ENCODE results near the gene OR2D3.
"Not testable (repeated sequence)": the region's sequence is repeated elsewhere in the genome, so short reads cannot be mapped to it uniquely, and the experiment has no call there.

OR2D3 gene, protein sequence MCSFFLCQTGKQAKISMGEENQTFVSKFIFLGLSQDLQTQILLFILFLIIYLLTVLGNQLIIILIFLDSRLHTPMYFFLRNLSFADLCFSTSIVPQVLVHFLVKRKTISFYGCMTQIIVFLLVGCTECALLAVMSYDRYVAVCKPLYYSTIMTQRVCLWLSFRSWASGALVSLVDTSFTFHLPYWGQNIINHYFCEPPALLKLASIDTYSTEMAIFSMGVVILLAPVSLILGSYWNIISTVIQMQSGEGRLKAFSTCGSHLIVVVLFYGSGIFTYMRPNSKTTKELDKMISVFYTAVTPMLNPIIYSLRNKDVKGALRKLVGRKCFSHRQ

DNA sequence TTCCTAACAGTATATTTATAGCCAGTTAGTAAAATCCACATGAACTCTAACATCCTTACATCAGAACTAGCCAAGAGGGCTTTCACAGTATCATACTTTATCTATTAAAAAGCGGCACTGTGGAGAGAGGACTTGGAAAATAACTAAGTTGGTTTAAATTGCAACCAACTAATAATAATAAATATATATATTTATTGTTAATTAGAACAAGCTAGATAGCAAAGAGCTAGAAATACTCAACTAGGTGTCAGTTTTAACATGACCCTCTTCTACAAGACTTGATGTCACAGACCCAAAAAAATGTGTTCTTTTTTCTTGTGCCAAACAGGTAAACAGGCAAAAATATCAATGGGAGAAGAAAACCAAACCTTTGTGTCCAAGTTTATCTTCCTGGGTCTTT is at the start of gene OR2D3:
Gene OR2D3, plus strand, starts transcription at position 301 of the 400 bp plus-strand sequence. Its CDS starts 0 bp downstream, at position 301.
- DNase-seq (ENCODE audit: low read depth in 2 of 2): no peak

- DNase-seq (ENCODE audit: low read depth in 2 of 2): no peak
These were observed 49.5 kb upstream of the OR2D3 start for GRCh38 chr11:6871278-6871677.

DNA sequence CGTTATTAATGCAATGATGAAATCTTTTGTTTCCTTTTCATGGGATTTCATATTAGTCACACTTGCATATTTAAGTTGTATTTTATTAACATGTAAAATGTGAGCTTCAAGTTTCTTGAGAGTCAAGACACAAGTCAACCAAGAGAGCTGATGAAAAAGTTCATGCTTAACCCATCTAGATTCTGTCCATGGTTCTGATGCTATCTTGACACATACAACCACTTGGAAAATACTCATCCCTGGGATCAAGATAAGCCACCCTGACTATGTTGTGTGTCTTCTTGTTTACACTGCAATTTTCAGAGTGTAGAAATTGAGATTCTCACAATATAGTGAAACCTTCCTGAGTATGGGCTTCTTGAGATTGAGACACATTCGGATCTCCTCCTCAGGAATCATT is 45.0 kb upstream of the OR2D3 start:
- DNase-seq (ENCODE audit: low read depth in 2 of 2): no peak

- no peak for DNase-seq (ENCODE audit: low read depth in 2 of 2)
These were observed 44.5 kb upstream of the OR2D3 start, which contains the start of gene OR10A4 for GRCh38 chr11:6876325-6876724. Gene OR10A4 (plus strand): TSS chr11:6876625. CDS start chr11:6876648, 23 bp downstream.

DNA sequence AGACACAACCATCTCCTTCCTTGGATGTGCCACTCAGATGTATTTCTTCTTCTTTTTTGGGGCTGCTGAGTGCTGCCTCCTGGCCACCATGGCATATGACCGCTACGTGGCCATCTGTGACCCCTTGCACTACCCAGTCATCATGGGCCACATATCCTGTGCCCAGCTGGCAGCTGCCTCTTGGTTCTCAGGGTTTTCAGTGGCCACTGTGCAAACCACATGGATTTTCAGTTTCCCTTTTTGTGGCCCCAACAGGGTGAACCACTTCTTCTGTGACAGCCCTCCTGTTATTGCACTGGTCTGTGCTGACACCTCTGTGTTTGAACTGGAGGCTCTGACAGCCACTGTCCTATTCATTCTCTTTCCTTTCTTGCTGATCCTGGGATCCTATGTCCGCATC is 43.9 kb upstream of the OR2D3 start:
- no peak for DNase-seq (ENCODE audit: low read depth in 2 of 2)

DNA sequence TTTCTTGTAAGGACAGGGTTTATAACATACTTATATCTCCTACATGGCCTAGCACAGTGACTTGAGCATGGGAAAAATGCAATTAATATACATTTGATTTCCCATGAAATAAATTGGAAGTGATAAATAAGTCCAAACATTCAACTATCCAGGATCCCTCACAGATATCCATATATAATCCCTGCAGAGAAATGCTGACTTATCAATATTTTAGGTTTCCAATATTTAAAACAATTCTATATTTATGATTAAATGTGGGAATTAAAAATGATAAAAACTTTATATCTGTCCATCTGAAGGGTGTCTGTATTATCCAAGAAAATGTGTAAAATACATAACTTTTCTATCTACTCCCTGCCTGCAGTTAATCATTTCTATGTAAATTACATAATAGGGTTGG is 38.1 kb upstream of the OR2D3 start:
- no peak for DNase-seq (ENCODE audit: low read depth in 2 of 2)

DNA sequence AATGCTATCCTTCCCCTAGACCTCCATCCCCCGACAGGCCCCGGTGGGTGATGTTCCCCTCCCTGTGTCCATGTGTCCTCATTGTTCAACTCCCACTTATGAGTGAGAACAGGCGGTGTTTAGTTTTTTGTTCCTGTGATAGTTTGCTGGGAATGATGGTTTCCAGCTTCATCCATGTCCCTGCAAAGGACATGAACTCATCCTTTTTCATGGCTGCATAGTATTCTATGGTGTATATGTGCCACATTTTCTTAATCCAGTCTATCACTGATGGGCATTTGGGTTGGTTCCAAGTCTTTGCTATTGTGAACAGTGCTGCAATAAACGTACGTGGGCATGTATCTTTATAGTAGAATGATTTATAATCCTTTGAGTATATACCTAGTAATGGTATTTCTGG is 33.1 kb upstream of the OR2D3 start:
- not testable (repeated sequence) for DNase-seq (ENCODE audit: low read depth in 2 of 2)

DNA sequence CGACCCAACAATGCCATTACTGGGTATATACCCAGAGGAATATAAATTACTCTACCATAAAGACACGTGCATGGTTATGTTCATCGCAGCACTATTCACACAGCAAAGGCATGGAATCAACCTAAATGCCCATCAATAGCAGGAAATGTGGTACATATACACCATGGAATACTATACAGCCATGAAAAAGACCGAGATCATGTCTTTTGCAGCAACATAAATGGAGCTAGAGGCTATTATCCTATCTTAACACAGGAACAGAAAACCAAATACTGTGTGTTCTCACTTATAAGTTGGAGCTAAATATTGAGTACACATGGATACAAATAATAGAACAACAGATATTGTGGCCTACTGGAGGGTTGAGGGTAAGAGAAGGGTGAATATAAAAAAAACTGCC is 32.0 kb upstream of the OR2D3 start:
- no peak for DNase-seq (ENCODE audit: low read depth in 2 of 2)

DNA sequence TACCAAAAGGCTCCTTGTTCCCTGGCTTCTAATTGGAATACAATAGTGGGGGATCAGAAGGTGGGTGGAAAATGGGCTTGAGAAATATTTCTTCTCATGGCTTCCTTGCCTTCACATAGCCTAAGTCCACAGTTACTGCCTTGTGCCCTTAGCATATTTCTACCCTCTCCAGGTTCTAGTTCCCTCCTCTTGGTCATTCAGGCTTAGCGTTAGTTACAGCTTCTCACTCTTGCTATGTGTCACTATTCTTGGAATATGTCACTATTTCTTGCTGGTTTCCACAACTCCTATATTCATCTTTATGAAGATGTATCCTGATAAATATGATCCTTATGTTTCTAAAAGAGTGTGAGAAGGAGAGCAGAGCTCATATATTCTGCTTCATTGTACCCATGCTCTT is 31.0 kb upstream of the OR2D3 start:
- DNase-seq (ENCODE audit: low read depth in 2 of 2): no peak

DNA sequence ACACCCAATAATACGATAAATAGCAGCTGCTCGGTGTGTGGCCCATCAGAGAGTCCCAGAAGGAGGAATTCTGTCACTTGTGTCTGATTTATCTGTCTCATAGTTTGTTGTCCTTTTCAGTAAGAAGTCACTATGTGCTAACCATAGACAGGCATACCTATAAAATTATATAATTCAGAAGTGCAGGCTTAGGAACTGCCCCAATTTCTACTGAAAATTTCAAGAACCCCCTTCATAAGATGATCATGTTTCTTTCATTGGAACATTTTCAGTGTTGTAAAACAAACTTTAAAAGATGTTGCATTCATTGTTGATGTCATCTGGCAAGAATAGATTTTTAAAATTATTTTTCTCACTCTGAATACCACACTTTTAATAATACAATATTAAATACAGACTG is 28.4 kb upstream of the OR2D3 start, which contains the start of gene OR2D2:
Gene OR2D2, minus strand, starts transcription at position 101 of the 400 bp plus-strand sequence. Its CDS starts 0 bp downstream, at position 101.
- DNase-seq (ENCODE audit: low read depth in 2 of 2): no peak

- no peak for DNase-seq (ENCODE audit: low read depth in 2 of 2)
These were observed 26.7 kb upstream of the OR2D3 start for GRCh38 chr11:6894097-6894496.

DNA sequence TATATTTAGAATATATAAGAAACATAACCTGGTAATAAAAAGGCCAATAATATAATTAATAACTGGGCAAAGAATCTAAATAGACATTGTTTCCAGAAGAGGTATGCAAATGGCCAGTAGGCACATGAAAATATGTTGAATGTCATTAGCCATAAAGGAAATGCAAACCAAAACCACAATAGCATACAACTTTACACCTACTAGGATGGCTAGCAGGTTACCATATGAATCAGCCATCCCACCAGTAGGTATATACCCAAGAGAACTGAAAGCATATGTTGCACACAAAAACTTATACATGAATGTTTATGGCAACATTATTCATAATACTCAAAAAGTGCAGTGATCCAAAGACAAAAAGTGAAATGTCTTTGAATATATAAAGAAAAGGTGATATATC is 25.8 kb upstream of the OR2D3 start:
- no peak for DNase-seq (ENCODE audit: low read depth in 2 of 2)

DNA sequence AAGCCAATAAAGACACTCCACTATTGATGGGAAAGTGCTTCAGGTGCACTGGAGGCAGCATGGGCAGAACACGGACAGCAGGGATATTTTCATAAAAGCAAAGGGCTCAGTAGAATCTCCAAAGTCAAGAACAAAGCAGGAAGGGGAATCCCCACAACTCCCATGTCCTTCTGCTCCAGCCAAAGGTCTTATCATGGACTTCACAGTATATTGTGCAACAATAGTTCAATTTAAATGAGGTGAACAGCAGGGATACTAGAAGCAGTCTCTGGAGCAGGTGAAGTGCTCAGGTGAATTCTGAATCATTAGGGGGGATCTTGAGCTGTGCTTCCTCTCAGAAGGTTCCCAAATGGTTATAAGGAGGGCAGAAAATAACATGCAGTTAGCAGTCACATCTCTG is 21.9 kb upstream of the OR2D3 start:
- no peak for DNase-seq (ENCODE audit: low read depth in 2 of 2)

DNA sequence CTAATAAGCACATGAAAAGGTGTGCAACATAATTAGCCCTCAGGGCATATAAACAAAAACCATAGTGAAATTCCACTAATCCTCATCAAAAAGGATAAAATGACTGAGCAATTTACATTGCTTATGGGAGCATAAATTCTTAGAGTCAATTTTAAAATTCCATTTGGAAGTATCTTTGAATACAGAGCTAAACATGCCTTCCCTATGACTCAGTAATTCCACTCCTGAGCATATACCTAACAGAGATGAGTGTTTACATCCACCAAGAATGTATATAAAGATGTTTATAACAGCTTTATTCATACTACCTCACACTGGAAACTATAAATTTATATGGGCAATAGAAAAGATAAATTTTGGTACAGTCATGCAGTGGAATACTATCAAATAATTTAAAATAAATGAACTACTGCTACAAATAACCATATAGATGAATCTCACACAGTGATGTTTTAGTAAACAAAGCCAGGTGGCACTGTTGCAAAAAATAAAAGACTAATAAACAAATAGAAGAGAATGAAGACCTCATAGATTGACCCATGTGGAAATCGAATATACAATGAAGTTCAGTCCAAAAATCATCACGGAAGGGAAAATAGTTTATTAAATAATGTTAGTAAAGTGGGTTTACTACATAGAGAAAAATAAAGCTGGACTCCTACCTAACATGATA is 20.3 kb upstream of the OR2D3 start:
- DNase-seq (ENCODE audit: low read depth in 2 of 2): no peak

GRCh38 chr11:6904804-6905203 is 16.0 kb upstream of the OR2D3 start:
- not testable (repeated sequence) for DNase-seq (ENCODE audit: low read depth in 2 of 2)

DNA sequence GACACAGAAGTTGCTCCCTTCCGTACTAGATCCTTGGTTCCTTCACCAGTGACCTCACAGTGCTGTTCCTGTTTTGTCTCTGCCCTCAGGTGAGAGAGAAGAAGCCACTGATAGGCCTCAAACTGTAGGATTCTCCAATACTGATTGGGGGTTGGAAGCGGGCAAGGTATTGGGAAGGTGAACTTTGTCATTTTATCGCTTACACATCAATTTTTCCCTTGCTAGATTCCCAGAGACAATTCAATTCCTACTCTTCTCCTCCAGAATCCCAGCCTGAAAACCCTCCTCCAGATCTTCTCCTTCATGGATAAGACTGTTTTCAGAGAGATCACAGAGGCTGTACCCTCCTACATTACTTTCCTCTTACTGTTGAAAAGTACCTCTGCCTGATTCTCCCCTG is 9.4 kb upstream of the OR2D3 start:
- DNase-seq (ENCODE audit: low read depth in 2 of 2): no peak

DNA sequence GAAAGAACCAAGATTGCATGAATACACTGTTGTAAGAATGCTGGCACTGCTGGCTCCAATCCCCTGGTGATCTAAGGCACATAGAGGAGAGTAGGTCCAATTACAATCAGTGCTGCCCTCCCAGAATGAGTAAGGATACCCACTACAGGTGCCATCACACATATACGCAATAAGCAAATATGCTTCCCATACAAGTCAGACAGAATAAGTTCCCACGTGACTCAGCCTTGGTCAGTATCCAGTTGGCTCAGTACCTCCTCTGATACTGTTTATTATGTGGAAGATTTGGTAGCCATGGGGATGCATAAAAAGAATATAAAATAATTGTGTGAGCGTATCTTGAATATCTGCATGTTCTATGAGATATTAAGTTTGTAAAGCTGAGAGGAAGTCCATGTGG is 8.9 kb upstream of the OR2D3 start:
- no peak for DNase-seq (ENCODE audit: low read depth in 2 of 2)

DNA sequence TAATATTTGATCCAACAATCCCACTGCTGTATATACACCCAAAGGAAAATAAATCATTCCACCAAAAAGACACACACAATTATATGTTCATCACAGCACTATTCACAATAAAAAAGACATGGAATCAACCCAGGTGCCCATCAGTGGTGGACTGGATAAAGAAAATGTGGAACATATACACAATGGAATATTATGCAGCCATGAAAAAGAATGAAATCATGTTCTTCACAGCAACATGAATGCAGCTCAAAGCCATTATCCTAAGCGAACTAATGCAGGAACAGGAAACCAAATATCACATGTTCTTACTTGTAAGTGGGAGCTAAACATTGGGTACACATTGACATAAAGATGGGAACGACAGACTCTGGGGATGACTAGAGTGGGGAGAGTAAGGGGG is 1.1 kb upstream of the OR2D3 start:
- DNase-seq (ENCODE audit: low read depth in 2 of 2): no peak

- no peak for DNase-seq (ENCODE audit: low read depth in 2 of 2)
These were observed 4.3 kb downstream of the OR2D3 start for GRCh38 chr11:6925007-6925577.

DNA sequence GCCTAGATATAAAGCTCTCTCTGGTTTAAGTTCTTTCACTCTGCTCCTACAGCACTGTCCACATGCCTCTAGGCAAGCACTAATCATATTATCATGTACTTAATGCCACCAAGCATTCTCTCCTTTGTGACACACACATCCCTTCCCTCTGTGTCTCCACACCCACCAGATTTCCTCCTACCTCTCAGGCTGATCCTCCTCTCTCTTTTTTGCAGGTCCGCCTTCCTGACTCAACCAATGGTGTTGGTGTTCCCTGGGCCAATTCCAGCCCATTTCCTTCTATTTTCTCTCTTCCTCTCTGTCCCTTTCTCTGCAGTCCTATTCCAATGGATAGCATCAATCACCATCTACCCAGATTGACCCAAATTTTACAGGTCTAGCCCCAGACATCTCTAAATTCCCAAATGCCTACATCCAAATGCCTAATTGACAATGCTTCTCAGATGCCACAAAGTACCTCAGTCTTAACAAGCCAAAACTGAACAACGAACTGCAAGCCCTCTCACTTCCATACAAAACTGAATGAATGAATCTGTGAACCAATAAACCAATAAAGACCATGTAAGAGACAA is 4.9 kb downstream of the OR2D3 start:
- no peak for DNase-seq (ENCODE audit: low read depth in 2 of 2)

DNA sequence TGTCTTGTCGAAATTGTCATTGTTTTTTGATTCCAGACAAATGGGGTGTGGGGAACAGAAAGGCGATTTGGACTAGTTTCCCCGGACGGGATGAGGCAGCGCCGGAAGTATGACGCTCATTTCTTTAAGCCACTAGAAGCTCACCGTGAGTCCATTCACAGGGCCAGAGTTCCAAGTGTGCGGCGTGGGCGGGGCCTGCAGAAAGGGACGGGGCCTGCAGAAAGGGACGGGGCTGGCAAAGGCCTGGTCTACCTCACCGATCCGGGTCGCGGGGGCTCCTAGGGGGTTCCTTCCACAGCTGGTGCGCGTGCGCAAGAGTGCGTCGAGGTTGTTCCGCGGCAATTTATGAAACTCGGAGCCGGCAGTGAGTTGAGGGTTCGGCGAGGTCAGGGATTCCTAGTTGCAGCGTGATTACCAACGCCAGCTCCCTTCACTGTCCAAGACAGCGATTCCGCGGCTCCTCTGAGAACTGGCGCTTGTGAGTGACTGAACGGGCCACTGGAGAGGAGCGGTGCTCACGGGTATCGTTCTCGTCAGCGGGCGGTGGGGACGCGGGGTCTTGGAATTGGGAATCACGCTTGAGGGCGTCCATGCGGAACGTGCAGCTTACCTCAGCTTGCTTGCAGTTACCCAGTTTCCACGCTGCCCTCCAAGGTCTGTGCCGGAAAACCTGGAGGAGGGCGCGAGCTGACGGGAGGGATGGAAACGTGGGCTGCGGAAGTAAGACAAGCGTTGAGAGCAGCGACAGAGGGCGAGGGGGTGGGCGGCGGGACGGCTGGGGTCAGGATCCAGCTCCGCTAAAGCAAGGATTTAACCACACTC is 5.6 kb downstream of the OR2D3 start, which contains the start of gene ZNF215:
Gene ZNF215, plus strand, starts transcription at position 219 of the 822 bp plus-strand sequence. CDS start 5,847 bp downstream, outside the sequence.
- DNase-seq (ENCODE audit: low read depth in 2 of 2): no peak

Data from stimulated activated CD8-positive, alpha-beta memory T cell treated with anti-CD3 and anti-CD28 coated beads, Interleukin-15, amount 100 ng/mL, for 4 hours (primary cell).